Astrocyte of the spinal cord (primary cell): ENCODE results near the gene EFNB1.

Experiments
- DNase-seq: peaks from one replicate; pipeline ENCODE4 v3.0.0; 2011; ENCODE audit warnings: low read depth, low spot score
- H3K4me3 ChIP-seq: 2 replicates; pipeline ENCODE4 v1.5.1; 2011; ENCODE audit warnings: low read depth, mild to moderate bottlenecking, low read length, moderate library complexity
- CTCF ChIP-seq: IDR thresholded peaks from 2 replicates; pipeline ENCODE4 v1.5.1; 2012; ENCODE audit warnings: low read depth, mild to moderate bottlenecking, low read length, inconsistent platforms
- in situ Hi-C: cut with HindIII; loops from 2 replicates; pipeline ENCODE4 v1.10.0; 2017; ENCODE audit warnings: low sequenced_read_pairs

EFNB1 gene

GRCh38 chrX:68822641-68823410, 6.0 kb upstream of the EFNB1 start:
- H3K4me3 ChIP-seq = no peak overlapping the region
- peak; percentile 65 for TF ChIP-seq CTCF
- peak; percentile 40 for DNase-seq
- in situ Hi-C loops = no loop called here

DNA sequence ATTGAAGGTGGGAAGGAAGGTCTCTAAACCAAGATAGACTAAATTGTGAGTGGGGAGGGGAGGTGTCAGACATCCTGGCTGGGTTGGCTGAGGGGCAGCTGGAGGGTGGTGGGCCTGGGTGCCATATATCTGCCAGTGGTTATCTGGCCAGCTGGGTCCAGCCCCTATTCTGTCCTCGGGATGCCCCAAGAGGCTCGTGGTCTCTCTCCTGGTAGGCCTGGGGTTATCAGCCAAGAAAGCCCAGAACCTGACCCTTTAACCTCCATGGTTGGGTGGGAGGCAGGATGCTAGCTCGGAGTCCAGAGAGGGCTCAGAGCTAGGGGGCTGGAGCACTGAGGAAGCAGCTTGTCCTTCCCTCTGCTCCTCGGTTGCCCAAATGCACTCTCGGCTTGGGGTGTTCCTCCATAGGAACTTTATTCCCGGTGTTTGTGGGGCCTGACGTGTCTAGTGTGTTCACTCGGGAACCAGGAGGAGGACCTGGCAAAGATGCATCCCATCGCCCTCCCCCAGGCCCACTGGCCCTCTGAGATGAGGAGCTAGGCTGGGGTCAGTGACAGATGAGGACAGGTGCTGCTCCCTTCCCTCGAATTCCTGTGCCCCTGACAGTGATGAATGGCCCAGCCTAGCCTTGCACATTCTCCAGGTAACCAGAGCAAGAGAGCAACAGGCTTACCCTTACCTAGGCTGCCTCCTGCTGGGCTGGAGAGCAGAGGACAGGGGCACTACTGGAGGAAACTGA, 5.2 kb upstream of the EFNB1 start:
- H3K4me3 ChIP-seq = no peak overlapping the region
- in situ Hi-C loops = no loop called here
- no peak for DNase-seq
- TF ChIP-seq CTCF = no peak

GRCh38 chrX:68824152-68824433, 4.7 kb upstream of the EFNB1 start:
- no peak for TF ChIP-seq CTCF
- H3K4me3 ChIP-seq = no peak overlapping the region
- DNase-seq = no peak
- in situ Hi-C loops = no loop called here

DNA sequence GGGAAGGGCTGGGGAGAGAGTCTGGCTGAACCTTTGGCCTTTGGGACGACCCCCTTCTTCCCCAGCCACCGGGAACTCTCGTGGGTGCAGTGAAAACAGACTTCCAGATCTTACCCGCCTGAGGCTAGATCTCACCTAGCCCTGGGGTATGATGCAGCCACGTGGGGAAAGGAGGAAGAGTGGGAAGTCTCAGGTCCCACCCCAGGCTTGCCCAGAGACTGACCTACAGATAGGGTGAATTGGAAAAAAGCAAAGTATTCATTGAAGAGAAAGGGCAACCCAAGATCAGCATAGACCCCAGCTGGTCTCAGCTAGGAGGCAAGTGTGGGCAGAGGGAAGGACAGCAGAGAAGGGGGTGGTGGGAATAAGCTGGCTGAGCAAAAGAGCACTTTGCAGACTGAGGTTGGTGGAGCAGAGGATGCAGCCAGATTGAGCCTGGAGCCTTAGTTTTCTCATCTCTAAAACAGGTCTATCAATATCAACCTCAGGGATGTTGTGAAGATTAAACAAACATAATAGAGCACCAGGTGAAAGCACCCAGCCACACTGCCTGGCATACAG, 4.2 kb upstream of the EFNB1 start:
- DNase-seq = no peak
- in situ Hi-C loops = no loop called here
- no peak for TF ChIP-seq CTCF

GRCh38 chrX:68826113-68826980, 2.5 kb upstream of the EFNB1 start:
- in situ Hi-C loops = no loop called here
- no peak overlapping the region for H3K4me3 ChIP-seq
- DNase-seq = no peak
- TF ChIP-seq CTCF = no peak

More for the DNA sequence above, 4.2 kb upstream of the EFNB1 start:
- H3K4me3 ChIP-seq = no peak overlapping the region

DNA sequence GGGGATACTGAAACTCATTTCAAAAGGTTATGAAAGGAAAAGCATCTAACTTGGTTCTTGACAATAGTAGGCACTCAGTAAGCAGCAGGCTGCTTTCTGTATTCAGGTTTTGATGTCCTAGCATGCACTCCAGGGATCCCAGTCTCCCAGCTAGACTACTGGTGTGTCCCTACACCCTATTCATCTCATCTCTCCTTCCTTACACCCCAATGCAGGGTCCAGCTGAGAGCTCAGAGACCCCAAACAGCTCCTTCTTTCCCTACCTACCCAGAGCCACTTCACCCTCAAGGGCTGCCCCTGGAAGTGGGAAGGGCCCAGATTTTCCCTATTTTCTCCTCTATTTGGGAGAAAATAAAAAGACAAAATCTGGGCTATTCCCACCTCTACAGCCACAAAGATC, 1.6 kb upstream of the EFNB1 start:
- DNase-seq = no peak
- no peak for TF ChIP-seq CTCF
- H3K4me3 ChIP-seq = no peak overlapping the region
- in situ Hi-C loops = no loop called here
